ENCODE results near the gene SLC22A16.
A peak's percentile ranks its signal among the peaks of the same experiment; 100 is the strongest.
"Not testable (repeated sequence)": the region's sequence is repeated elsewhere in the genome, so short reads cannot be mapped to it uniquely, and the experiment has no call there.

SLC22A16 gene

GRCh38 chr6:110488606-110489190 is 12.3 kb upstream of the SLC22A16 start:
- DNase-seq (ENCODE audit: low spot score): no peak

GRCh38 chr6:110487968-110488381 is 11.6 kb upstream of the SLC22A16 start:
- not testable (repeated sequence) for DNase-seq (ENCODE audit: low spot score)

GRCh38 chr6:110486756-110487155 is 10.3 kb upstream of the SLC22A16 start:
- no peak for DNase-seq (ENCODE audit: low spot score)

GRCh38 chr6:110485491-110485890 is 9.1 kb upstream of the SLC22A16 start:
- DNase-seq (ENCODE audit: low spot score): no peak

- no peak for DNase-seq (ENCODE audit: low spot score)
Observed at GRCh38 chr6:110484321-110484720, 7.9 kb upstream of the SLC22A16 start.

GRCh38 chr6:110482774-110483400 is 6.5 kb upstream of the SLC22A16 start:
- DNase-seq (ENCODE audit: low spot score): no peak

- no peak for DNase-seq (ENCODE audit: low spot score)
Observed at GRCh38 chr6:110481081-110481480, 4.7 kb upstream of the SLC22A16 start.

GRCh38 chr6:110475066-110475653 is 1.3 kb downstream of the SLC22A16 start:
- DNase-seq (ENCODE audit: low spot score): peak; percentile 32

- DNase-seq (ENCODE audit: low spot score): no peak
Observed at GRCh38 chr6:110474500-110474899, 1.9 kb downstream of the SLC22A16 start.

GRCh38 chr6:110472739-110473138 is 3.7 kb downstream of the SLC22A16 start:
- no peak for DNase-seq (ENCODE audit: low spot score)

GRCh38 chr6:110471726-110472365 is 4.6 kb downstream of the SLC22A16 start:
- no peak for DNase-seq (ENCODE audit: low spot score)

- DNase-seq (ENCODE audit: low spot score): no peak
Observed at GRCh38 chr6:110468731-110469130, 7.7 kb downstream of the SLC22A16 start.

- no peak for DNase-seq (ENCODE audit: low spot score)
Observed at GRCh38 chr6:110467566-110468140, 8.8 kb downstream of the SLC22A16 start.

- DNase-seq (ENCODE audit: low spot score): no peak
Observed at GRCh38 chr6:110462884-110463481, 13.4 kb downstream of the SLC22A16 start.

GRCh38 chr6:110461376-110461775 is 15.0 kb downstream of the SLC22A16 start:
- no peak for DNase-seq (ENCODE audit: low spot score)

- DNase-seq (ENCODE audit: low spot score): no peak
Observed at GRCh38 chr6:110459137-110459536, 17.3 kb downstream of the SLC22A16 start.

- no peak for DNase-seq (ENCODE audit: low spot score)
Observed at GRCh38 chr6:110458476-110458875, 17.9 kb downstream of the SLC22A16 start.

- not testable (repeated sequence) for DNase-seq (ENCODE audit: low spot score)
Observed at GRCh38 chr6:110457567-110458175, 18.7 kb downstream of the SLC22A16 start.

- DNase-seq (ENCODE audit: low spot score): no peak
Observed at GRCh38 chr6:110456694-110457093, 19.7 kb downstream of the SLC22A16 start.

- DNase-seq (ENCODE audit: low spot score): no peak
Observed at GRCh38 chr6:110449541-110449895, 26.9 kb downstream of the SLC22A16 start.

- DNase-seq (ENCODE audit: low spot score): no peak
Observed at GRCh38 chr6:110448846-110449540, 27.4 kb downstream of the SLC22A16 start.

Data from germinal center (tissue), 1 donor.